GM18519 (cell line): Measurements from ENCODE around the gene SMPD3.

Experiments
- ATAC-seq: cut with Tn5 transposase; IDR thresholded peaks from one replicate; pipeline ENCODE4 v1.9.1; 2021; ENCODE audit warnings: mild to moderate bottlenecking, moderate library complexity; ENCODE audit not compliant: unreplicated experiment, low FRiP score

Gene SMPD3

DNA sequence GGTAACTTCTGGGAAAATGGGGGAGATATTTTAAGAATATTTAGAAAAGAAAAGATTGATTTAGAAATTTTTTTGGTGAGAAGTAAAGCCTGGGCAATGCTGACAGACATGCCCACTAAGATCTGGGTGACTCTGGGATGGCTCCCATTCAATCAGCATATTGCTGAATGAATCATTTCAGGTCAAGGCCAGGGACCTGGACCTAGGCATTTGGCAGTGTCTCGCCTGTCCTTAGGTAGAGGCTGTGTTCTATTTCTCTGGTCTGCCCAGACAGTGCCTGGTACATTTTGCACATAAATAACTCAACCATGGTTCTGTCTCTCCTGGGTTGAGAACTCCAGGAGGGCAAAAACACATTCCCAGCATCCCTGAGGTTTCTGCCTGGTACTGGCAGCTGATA lies 39.9 kb downstream of the SMPD3 start:
- no peak for ATAC-seq

DNA sequence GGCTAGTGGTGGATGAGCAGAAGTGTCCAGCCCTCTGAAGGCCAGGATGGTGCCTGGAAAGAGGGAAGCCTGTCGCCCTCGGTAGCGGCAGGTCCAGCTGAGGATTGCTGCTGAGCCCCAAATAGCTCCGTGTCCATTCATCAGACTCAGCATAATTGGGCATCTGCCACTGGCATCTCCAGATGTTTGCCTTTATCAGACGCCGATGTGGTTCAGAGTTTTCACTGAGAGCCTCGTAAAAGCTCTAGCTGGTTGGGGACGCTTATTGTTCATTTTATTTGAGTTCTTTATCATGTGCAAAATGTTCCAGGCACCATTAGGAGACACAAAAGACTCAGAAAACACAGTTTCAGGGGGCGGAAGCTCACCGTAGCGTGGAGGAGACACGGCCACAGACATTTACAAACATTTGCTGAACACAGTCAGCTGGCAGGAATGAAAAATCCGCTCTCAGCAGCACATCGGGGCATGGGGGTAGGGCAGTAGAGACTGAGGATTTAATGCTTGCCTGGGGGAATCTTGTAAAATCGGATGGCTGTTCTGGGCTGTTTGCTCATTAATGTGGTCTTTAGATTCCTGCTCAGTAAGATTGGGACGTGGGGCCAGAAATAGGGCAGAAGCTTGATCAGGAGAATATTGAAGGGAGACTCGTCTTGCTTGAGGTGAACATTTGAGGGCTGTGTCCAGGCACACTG lies 41.7 kb downstream of the SMPD3 start:
- no peak for ATAC-seq

DNA sequence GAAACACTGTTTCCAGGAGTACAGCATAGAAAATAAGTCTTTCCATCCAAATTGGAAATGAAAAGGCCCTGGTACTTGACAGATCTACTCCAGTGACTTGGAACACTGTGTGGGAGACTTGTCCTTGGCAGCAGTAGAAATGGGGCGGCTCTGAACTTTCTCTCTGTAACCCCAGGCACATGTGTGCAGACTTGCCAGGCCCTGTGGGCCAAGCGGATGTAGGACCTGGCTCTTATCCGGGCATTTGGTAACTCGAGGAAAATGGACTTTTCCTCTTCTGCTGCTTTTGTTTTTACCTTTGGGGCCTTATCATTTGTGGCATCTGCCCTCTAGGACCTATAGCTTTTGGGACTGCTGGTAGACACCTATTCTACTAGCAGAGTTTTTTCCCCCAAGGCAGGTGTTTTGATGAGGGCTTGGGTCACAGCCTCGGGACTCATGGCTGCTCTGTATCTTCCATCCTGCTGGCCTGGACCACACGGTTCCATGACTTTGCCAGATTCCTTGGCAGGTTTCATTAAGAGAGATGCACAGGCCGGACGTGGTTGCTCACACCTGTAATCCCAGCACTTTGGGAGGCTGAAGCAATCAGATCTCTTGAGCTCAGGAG lies 43.5 kb downstream of the SMPD3 start:
- ATAC-seq = no peak

DNA sequence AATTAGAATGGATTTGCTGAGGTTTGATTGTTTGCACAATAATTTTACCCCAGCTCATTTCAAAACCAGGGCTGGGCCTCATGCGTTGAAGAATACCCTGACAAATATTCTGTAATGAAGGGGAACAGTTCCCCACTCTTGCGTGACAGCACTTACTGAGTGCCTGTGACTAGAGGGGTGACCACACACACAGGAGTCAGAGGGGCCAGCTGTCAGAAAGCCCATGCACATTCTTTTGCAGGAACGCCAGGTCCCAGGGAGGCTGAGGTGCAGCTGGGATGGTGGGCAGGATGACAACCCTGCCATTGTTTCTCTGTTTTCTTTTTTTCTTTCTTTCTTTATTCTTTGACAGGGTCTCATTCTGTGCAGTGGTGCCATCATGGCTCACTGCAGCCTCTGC lies 44.6 kb downstream of the SMPD3 start:
- ATAC-seq = no peak

DNA sequence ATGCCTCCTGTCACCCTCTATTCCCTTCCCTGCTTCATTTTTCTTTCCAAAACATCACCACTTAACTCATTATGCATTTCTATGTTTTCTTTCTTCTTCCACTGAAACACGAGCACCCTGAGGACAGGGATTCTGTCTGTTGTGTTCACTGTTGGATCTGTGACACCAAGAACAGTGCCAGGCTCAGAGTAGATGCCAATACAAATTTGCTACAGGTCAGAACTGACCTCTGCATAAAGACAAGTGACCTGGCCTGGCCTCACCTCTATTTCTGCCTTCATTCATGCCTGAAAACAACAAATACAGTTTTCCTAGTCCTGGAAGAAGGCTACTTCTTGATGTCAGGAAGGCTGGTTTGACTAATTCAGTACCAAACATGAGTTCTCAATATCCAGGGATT lies 45.1 kb downstream of the SMPD3 start:
- no peak for ATAC-seq

DNA sequence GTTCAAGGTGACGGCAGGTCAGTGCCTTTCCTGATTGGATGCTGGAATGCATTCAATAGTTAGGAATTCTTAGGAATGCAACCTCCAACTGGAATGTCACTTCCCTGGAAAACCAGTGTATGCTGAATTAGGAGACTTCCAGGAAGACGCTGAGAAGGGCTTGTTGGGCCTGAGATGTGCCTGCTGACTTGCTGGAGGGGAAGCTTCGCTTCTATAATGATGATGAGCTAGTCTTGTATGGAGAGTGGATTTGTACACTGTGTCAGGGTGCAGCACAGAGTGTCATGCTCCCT lies 45.6 kb downstream of the SMPD3 start:
- ATAC-seq = no peak

DNA sequence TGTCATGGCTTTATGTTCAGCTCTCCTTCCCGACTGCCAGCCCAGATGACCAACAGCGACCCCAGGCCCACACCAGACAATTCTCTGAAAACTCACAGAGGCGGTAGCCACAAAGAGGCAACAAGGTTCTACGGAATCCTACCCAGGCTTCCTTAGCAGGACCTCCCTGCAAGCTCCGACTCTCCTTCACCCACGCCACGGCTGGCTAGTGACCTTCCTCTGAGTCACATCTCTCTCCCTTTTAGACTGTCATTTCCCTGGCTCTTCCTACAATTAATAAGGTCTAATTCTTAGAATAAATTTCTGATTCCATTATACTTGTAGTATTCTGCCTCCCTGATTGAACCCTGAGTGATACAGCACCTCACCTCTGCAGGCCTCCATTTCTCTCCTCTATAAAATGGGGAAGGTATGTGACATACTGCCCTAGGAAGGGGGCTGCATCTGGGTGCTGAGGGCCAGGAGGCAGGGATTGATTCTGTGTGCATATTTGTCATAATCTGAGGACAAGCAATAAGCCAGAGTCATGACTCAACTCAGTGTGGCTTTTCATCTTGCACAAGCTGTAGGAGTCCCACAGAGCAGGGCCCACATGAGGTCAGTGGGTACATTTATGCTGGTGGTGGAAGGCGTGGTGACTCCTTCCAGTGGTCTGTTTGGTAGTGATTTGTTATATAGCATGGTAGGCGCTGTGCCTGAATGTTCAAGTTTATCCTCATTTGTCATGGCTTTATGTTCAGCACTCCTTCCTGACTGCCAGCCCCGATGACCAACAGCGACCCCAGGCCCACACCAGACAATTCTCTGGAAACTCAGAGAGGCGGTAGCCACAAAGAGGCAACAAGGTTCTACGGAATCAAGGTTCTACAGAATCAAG lies 46.2 kb downstream of the SMPD3 start:
- no peak for ATAC-seq

DNA sequence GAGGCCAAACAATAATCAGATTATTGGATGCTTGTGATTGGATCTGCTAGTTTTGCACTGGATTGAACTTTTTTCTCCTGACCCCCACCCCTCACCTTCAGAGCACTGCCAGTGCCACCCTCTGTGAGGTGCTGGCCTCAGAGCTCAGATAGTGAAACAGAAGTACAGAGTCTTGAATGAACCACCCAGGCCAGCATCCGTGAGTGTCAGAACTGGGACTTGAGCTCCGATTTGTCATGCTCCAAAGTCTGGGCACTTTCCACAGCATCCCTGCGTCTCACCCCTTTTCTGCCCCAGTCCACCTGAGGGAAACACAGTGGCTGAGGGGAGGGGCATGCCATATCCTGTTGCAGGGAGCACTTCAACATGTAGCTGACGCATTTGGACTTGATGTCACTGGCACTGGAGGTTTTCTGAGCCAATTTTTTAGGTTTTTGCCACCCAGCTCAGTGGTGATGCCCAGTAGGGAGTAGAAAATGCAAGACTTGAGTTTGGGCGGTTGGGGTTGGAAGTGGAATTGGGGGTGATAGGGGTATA lies 47.3 kb downstream of the SMPD3 start:
- ATAC-seq = no peak

DNA sequence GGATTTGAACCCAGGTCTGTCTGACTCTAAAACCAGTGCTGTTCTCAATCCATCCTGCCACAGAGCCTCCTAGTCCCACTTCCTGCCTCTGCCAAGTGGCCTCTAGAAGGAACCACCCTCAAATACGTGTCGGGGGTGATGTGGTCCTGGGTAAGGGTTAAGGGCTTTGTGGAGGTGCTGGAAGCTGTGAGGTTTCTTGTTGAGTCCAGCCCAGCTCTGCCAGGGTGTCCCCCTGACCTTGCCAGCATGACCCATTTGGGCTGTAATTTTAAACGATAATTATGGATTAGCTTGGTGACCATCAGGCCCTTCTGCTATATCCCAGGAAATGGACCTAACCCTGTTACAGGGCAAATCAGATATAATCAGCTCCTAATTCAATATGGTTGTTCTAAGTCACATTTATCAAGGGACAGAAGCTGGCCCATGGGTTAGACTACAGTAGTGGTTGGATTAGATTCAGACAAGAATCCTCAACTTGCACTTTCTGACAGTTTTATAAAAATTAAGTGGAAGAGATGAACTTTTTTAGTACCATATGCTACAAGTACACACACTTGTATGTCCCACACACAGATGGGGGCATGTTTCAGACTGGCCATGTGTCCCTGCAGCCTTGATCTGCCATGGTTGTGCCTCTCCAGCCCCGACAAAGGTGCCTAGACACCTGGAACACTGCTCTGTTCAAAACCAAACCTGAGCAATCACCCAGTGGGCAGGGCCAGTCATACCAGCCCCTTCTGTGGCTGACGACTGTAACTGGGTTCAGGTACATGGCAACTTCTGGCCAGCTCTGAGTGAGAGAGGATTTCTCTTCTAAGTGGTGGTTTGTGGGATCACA lies 48.0 kb downstream of the SMPD3 start:
- ATAC-seq = no peak

DNA sequence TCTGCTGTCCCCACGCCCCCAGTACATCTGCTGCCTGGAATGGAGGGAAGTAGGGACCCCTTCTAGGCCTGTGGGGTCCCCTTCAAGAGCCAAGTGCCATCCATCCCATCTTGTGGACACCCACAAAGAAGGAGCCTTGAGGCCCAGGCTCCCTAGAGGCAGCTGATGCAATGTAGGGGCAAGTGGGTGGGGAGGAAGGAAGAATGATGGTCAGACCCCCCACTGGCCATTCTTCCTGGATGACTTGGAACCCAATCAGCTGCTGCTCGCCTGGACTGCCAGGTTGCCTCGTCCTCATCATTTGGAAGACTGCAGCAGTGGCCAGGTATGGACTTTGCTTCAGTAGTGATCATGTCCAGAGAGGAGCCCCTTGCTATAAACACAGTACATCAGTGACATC lies 48.9 kb downstream of the SMPD3 start:
- no peak for ATAC-seq

DNA sequence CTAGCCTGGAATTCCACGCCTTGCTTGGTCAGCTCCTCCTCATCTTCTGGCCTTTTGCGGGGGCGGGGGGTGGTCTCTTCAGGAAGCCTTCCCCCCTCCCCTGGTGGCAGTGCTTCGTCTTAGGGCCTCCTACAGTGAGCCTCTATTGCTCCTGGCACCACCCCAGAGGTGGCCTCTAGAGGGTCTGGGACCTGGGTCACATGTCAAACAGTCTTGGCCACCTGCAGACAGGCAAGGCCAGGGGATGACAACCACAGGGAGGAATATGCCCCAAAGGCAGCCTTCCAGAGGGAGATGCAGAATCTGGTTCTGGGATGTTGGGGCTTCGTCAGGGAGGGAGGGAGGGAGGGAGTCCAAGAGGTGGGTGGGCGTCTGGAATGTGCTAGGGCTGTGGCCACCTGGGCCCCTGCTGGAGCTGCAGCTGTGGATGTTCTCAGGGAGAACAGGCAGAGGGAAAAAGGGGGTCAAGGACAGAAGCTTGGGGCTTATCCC lies 50.6 kb downstream of the SMPD3 start:
- no peak for ATAC-seq

DNA sequence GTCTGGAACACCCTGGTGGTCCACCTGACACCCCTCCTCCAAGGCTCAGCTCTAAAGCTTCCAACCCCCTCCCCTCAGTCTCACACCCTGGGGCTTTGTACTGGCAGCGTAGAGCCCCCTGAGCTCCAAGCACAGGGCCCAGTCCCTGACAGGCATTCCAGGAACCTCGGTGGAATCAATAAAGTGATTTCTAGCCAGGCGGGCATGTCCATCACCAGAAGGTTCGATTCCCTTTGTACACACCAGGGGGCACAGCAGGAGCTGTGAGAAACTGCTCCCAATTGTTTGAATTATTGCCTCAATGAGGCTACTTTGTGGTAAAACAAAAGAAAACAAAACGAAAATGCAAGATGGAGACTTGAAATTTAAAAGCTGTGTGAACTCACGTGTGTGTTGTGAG lies 51.8 kb downstream of the SMPD3 start:
- no peak for ATAC-seq

DNA sequence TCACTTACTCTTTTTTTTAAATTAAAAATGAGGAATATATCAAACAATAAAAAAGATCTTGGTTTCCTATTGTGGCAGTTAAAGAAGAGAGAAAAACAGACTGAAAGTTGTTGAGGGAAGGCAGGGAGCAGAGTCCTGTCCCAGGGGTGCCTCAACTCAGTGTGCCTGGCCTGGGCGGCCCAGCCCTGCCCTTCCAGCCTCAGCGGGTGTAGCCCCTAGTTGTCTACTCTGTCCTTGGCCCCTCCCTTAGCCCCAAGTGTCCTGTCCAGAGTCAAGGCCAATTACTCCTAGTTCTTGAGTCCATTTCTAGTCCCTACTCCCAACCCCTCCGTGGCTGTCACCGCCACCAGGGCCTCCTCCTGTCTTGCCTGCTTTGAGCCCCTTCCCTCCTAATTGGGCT lies 52.5 kb downstream of the SMPD3 start:
- no peak for ATAC-seq

DNA sequence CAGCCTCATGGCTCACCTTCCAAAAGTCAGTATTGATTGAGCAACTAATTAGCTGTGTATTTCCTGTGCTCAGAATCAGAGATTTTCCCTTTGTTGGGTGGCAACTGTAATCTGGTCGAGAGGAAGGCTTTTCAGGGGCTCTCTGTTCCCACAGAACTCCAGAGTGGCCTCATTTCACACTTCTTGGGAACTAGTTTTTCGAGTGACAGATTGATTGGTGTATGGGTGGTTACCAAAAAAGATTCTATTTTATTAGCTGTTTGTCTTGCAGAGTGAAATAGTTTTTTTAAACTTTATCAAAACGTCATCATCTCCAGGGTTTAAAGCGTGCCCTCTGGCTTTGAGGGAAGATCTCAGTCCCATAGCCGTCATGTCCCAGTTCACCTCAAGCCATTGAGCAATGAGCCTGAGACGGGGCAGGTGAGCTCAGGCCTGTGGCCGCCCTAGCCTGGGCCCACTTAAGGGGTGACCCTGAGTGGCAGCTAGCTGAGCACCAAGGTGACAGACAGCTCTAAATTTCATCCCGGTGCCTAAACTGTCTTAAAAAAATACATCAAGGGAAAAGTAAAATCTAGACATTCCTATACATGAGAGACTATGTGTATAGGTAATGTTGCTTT lies 53.0 kb downstream of the SMPD3 start:
- no peak for ATAC-seq

DNA sequence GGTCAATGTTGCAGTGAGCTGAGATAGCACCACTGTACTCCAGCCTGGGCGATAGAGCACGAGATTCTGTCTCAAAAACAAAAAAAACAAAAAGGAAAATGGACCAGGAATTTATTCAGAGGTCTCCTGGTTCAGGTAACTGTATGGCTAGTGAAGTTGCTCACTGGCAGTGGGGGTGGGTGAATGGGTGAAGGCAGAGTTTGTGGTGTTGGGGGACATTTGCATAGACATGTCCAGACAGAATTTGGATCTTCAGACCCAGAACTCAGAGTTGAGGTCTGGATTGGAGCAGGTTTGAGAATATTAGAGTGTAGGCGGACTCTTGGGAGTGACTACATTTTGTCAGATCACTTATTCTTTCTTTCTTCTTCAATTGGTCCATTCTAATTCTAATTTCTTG lies 55.0 kb downstream of the SMPD3 start:
- ATAC-seq = no peak

DNA sequence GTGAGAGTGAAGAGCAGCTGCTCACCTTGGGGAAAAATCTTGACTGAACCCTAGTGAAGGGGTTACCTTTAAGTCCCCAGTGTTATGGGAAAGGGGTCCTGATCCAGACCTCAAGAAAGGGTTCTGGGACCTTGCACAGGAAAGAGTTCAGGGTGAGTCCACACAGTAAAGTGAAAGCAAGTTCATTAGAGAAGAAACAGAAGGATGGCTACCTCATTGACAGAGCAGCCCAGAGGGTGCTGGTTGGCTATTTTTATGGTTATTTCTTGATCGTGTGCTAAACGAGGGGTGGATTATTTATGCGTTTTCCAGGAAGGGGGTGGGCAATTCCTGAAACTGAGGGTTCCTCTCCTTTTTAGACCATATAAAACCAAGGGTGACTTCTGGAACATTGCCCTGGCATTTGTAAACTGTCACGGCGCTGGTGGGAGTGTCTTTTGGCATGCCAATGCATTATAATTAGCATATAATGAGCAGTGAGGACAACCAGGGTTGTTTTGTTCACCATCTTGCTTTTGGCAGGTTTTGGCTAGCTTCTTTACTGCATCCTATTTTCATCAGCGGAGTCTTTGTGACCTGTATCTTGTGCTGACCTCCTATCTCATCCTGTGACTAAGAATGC lies 58.4 kb downstream of the SMPD3 start:
- no peak for ATAC-seq

DNA sequence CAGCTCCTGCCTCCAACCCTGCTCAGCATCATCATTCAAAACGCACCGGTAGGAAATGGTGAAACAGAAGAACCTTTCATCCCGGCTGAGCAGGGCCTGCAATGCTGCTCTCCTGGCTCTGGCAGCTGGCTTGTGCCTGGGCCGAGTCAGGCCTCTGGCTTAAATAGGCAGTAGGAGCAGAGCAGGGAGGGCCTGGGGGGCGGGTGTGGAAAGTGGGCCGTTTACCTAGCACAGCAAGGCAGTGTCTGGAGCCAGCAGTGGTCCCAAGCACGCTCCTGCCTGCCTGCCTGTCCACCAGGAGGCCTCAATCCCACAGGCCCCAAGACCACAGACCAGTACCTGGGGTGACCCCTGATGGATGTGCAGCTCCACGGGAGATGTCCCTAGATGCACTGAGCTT lies 59.3 kb downstream of the SMPD3 start:
- ATAC-seq = no peak

DNA sequence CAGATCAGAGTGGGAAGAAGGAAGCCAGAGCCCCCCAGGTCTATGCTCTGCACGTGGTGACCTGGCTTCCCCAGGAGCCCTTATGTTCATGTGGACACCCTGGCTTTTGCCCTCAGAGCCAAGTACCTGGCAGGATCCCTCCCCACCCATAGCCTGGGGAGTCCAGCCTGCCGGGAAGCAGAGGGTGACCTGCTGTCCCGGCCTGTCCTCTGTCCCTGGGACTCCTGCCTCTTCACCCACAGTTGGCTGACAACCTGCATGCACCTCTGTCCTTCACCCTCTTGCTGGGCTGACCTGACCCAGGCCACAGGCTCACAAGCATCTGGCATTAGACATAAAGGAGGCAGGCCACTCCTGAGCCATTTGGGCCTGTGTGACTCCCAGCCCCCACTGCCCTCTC lies 60.2 kb downstream of the SMPD3 start:
- no peak for ATAC-seq

DNA sequence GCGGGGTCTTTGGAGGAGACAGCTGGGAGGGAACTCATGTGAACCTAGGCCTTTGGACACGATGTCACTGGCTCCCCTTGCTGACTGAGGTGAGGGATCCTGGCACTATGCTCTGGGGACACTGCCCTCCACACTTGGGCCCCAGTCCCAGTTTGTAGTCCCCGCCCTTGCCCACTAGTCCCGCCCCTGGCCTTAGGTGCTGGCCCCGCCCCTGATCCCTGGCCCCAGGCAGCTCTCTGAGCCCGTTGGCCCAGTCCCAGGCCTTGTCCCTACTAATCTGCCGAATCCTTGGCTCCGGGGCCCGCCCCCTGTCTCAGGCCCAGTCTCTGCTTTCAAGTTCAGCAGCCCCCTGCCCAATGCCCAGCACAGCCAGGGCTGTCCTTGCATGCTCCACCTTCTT lies 61.0 kb downstream of the SMPD3 start:
- ATAC-seq = no peak

DNA sequence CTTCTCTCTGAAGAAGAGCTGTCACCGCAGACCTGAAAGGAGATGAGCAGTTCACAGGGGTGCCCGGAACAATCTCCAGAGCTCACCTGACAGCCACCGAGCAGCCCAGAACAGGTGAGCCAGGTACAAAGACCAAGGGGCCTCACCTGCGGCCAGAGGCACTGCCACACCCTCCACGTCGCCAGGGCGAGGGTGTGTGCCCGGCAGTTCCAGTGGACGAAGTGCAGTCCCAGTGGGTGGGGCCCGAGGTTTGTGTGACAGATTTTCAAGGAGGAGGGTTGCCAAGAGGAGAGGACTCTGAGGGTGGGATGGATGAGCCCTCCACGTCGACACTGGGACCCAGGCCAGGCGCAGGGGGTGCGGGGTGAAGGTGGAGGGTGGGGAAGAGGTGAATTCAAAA lies 61.7 kb downstream of the SMPD3 start:
- ATAC-seq = no peak
